Cardiac muscle cell (in vitro differentiated cells and primary cell): ENCODE results near the gene TMA7B. TPM values are rescaled to one million over a fixed set of nuclear protein-coding genes. Genes with fewer than 3 reads are reported as not detected.
A peak's percentile ranks its signal among the peaks of the same experiment; 100 is the strongest.

Experiments used
- DNase-seq, 2 donors: peaks; one replicate each; pipeline versions ENCODE4 v3.0.0 to v3.0.0-alpha.2; 2010 to 2017; ENCODE audit warnings: low read depth in 1 of 2, low spot score in 1 of 2
- H3K27ac ChIP-seq: fragments of 200-600 bp; sonication (generic); 2 replicates; pipeline ENCODE4 v1.5.1; 2016
- H3K27me3 ChIP-seq: fragments of 200-600 bp; sonication (generic); 2 replicates; pipeline ENCODE4 v1.6.0; 2016; ENCODE audit warnings: control low read depth
- H3K36me3 ChIP-seq: fragments of 200-600 bp; sonication (generic); 2 replicates; pipeline ENCODE4 v1.5.1; 2016; ENCODE audit warnings: control low read depth
- H3K4me1 ChIP-seq: fragments of 200-600 bp; sonication (generic); 2 replicates; pipeline ENCODE4 v1.8.1; 2017; ENCODE audit warnings: low read depth, mild to moderate bottlenecking, mixed run types
- H3K4me3 ChIP-seq: fragments of 200-600 bp; sonication (generic); 2 replicates; pipeline ENCODE4 v1.5.1; 2016; ENCODE audit warnings: mild to moderate bottlenecking
- H3K9me3 ChIP-seq: fragments of 200-600 bp; sonication (generic); 2 replicates; pipeline ENCODE4 v1.5.1; 2017; ENCODE audit warnings: low read depth, mild to moderate bottlenecking, control low read depth
- CTCF ChIP-seq: IDR thresholded peaks from 2 replicates; pipeline ENCODE4 v1.5.1; 2012; ENCODE audit warnings: low read depth, mild to moderate bottlenecking, low read length
- polyA plus RNA-seq: library from polyadenylated mRNA; unstranded; fragments of >200 nt; fragmentation: Nextera tagmentation; extraction: Ambion mirVana; gene quantifications from 2 replicates; pipeline ENCODE4 v1.2.1, GENCODE V29; 2016
- total RNA-seq: library from RNA; depleted of rRNA; stranded (reverse); fragments of >200 nt; gene quantifications from 2 replicates; pipeline ENCODE4 v1.2.3, GENCODE V29; 2016

The TMA7B gene
- total and polyA plus RNA-seq, 2 experiments from 2014 or later: not detected

GRCh38 chr22:39962071-39962470, 1.9 kb downstream of the TMA7B start:
- DNase-seq: no peak

GRCh38 chr22:39965748-39966147, 5.6 kb downstream of the TMA7B start:
- no peak for TF ChIP-seq CTCF

More at GRCh38 chr22:39962071-39962470, 1.9 kb downstream of the TMA7B start:
- H3K4me1 ChIP-seq: peaks cover 5% of the 10 kb centered on the region
- H3K36me3 ChIP-seq: no peaks in the 10 kb centered on the region
- no peaks in the 10 kb centered on the region for H3K9me3 ChIP-seq
- H3K27me3 ChIP-seq: no peaks in the 10 kb centered on the region
- H3K27ac ChIP-seq: no peak overlapping the region
- no peak overlapping the region for H3K4me3 ChIP-seq
- TF ChIP-seq CTCF: no peak

GRCh38 chr22:39966470-39966869, 6.3 kb downstream of the TMA7B start:
- Histone ChIP-seq H3K4me1 (no peaks in the 10 kb centered on the region), H3K27me3 (no peaks in the 10 kb centered on the region), H3K27ac (no peak overlapping the region), H3K4me3 (no peak overlapping the region), H3K9me3 (no peaks in the 10 kb centered on the region), H3K36me3 (no peaks in the 10 kb centered on the region)
- TF ChIP-seq CTCF: no peak
- peak in 1 of 2 donors; percentile 29 for DNase-seq

More at GRCh38 chr22:39965748-39966147, 5.6 kb downstream of the TMA7B start:
- no peak overlapping the region for H3K4me3 ChIP-seq
- DNase-seq: no peak
- no peaks in the 10 kb centered on the region for H3K9me3 ChIP-seq
- H3K27ac ChIP-seq: no peak overlapping the region
- no peaks in the 10 kb centered on the region for H3K27me3 ChIP-seq
- H3K4me1 ChIP-seq: no peaks in the 10 kb centered on the region
- no peaks in the 10 kb centered on the region for H3K36me3 ChIP-seq

DNA sequence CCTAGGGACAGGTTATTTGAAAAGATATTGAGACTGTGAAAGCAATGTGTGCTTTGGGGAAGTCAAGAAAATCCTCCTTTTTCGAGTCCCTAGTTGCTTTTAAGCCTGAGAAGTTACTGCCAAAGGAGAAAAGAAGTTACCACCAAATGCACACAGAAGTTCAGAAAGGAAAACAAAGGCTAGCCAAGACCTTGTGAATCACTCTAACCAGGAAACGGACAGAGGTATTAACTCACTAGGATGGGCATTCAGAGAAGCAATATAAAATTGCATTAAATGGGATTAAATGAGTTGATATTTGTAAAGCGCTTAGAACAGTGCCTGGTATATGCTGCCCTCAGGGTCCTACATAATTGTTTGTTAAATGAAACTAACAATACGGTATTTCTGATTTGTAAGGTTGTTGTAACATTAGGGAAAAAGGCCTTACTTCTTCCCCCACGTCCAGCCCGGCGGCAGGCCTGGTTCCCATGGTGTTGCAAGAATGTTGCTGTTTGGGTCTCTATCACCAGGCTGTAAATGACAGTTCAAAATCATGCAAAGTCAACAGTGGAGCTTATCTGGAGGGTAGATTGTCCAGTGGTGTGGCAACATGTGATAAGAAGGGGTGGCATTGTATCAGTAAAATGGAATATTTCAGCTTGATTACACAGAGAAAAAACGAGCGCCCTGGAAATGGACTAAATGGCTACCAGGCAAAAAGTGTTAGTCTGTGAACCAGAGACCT, 7.1 kb downstream of the TMA7B start:
- DNase-seq: peak in 1 of 2 donors; percentile 52
- Histone ChIP-seq H3K36me3 (no peaks in the 10 kb centered on the region), H3K27me3 (no peaks in the 10 kb centered on the region), H3K4me1 (no peaks in the 10 kb centered on the region), H3K27ac (no peak overlapping the region), H3K4me3 (no peak overlapping the region), H3K9me3 (no peaks in the 10 kb centered on the region)
- no peak for TF ChIP-seq CTCF

DNA sequence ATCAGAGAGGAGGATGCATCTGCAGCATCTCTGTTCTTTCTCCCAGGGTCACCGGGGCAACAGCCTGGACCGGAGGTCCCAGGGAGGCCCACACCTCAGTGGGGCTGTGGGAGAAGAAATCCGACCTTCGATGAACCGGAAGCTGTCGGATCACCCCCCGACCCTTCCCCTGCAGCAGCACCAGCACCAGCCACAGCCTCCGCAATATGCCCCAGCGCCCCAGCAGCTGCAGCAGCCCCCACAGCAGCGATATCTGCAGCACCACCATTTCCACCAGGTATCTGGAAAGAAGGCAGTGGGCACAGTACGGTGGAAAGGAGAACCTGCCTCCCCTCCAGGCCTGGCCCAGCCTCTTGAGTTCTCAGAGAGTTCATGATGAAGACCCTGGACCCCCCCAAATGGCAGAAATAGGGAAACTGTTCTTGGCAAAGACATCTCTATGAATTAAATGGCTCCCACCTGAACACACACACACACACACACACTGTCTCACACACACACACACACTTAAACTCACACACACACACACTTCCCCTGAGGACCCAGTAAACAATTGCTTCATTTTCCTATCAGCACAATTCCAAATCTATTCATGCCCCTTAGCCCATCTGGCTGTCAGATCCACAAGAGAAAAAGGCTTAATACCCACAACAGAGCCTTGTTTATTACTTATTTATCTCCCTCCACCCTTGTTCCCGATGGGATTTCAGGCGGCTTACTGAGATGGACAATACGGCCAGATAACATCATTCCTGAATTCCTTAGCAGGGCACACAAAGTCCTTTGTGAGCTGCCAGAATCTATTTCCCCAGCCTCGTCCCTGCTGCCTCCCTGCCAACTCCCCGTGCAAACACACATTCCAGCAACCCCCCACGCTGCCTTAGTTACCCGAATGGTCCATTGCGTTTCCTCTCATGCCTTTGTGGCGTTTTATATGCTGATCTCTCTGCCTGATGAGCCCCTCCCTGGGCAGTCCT, 8.1 kb downstream of the TMA7B start:
- DNase-seq: peak in 1 of 2 donors; percentile 80
- Histone ChIP-seq H3K36me3 (no peaks in the 10 kb centered on the region), H3K4me3 (no peak overlapping the region), H3K4me1 (no peaks in the 10 kb centered on the region), H3K27ac (no peak overlapping the region), H3K27me3 (no peaks in the 10 kb centered on the region), H3K9me3 (no peaks in the 10 kb centered on the region)
- TF ChIP-seq CTCF: no peak
